Body of pancreas (tissue), 4 donors: ENCODE results near the gene TMEM101.

Experiments used
- POLR2A ChIP-seq, 3 donors: fragments of 450-650 bp; IDR thresholded peaks; one replicate each; pipeline ENCODE4 v1.6.1; 2016; ENCODE audit warnings: antibody characterized with exemption in 3 of 3, mild to moderate bottlenecking in 2 of 3
- TF ChIP-seq, protein P1 (sequence below), 7 experiments: fragments of 450-650 bp in 4 of 7; fragments of 200-600 bp in 3 of 7; sonication (generic) in 3 of 7; IDR thresholded peaks; one replicate each; pipeline ENCODE4 v1.5.1; 2016 to 2019; ENCODE audit warnings: antibody characterized with exemption in 7 of 7

DNA sequence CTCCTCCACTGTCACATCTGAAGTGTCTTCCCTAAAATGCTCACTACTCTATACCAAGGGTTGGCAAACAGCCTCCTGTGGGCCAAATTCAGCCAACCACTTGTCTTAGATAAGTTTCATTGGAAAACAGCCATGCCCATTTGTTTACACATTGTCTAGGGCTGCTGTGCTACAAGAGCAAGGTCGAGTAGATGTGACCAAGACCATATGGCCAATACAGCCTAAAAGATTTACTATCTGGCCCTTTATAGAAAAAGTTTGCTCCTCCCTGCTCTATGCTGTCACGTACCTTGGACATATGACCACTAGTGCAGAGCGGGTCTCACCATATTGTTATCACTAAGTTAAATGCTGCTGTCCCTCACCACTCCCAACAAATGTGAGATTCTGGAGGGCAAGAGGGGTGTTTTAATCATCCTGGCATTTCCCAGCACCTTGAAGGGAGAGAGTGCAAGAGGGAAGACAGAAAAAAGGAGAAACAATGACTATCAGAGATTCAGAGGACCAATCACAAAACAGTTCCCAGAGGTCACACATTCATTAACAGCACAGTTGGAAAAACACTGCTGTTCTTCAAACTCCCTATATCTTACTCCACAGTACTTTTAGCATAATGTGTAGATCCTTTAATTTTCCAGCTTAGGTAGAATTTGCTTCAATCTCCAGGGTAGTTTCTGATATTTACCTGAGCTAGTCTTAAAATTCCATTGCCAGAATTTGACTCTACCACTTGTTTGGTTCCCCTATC lies 38.5 kb upstream of the TMEM101 start:
- TF ChIP-seq, protein P1, sequence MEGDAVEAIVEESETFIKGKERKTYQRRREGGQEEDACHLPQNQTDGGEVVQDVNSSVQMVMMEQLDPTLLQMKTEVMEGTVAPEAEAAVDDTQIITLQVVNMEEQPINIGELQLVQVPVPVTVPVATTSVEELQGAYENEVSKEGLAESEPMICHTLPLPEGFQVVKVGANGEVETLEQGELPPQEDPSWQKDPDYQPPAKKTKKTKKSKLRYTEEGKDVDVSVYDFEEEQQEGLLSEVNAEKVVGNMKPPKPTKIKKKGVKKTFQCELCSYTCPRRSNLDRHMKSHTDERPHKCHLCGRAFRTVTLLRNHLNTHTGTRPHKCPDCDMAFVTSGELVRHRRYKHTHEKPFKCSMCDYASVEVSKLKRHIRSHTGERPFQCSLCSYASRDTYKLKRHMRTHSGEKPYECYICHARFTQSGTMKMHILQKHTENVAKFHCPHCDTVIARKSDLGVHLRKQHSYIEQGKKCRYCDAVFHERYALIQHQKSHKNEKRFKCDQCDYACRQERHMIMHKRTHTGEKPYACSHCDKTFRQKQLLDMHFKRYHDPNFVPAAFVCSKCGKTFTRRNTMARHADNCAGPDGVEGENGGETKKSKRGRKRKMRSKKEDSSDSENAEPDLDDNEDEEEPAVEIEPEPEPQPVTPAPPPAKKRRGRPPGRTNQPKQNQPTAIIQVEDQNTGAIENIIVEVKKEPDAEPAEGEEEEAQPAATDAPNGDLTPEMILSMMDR (IDR thresholded peaks at IDR 0.05) = peak in 2 of 7 experiments; percentile 9 to 14
- TF ChIP-seq POLR2A (IDR thresholded peaks at IDR 0.05) = no peak
